ENCODE data around the gene IMMP2L. TPM values are rescaled to one million over a fixed set of nuclear protein-coding genes. Genes with fewer than 3 reads are reported as not detected.

Gene IMMP2L
- total RNA-seq, 1 donor = 8.2 TPM

- no peak overlapping the region for H3K4me3 ChIP-seq (ENCODE audit: low read depth, low read length)
- no peak for TF ChIP-seq CTCF (IDR thresholded peaks at IDR 0.05; ENCODE audit: insufficient read depth, low read depth, low read length)
- no peak for DNase-seq (ENCODE audit: low read depth)
Observed at GRCh38 chr7:111356941-111357340, 205.4 kb downstream of the IMMP2L start.

DNA sequence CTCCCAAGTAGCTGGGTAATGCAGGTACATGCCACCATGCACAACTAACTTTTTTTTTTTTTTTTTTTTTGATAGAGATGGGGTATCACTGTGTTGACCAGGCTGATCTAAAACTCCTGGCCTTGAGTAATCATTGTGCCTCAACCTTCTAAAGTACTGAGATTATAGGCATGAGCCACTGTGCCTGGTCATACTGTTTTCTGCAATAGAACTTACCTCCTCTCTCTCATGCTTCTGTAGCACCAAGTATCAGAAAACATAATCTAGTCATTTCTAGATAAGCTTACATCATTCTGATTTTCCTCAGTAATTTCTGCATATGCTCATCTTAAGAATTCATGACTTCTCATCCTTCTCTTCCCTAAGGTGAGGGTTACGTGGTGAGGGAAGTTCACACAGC, 210.0 kb downstream of the IMMP2L start:
- no peak overlapping the region for H3K4me3 ChIP-seq (ENCODE audit: low read depth, low read length)
- no peak for TF ChIP-seq CTCF (IDR thresholded peaks at IDR 0.05; ENCODE audit: insufficient read depth, low read depth, low read length)
- no peak for DNase-seq (ENCODE audit: low read depth)

GRCh38 chr7:111346219-111346618, 216.1 kb downstream of the IMMP2L start:
- no peak overlapping the region for H3K4me3 ChIP-seq (ENCODE audit: low read depth, low read length)
- TF ChIP-seq CTCF (IDR thresholded peaks at IDR 0.05; ENCODE audit: insufficient read depth, low read depth, low read length) = no peak
- DNase-seq (ENCODE audit: low read depth) = no peak

DNA sequence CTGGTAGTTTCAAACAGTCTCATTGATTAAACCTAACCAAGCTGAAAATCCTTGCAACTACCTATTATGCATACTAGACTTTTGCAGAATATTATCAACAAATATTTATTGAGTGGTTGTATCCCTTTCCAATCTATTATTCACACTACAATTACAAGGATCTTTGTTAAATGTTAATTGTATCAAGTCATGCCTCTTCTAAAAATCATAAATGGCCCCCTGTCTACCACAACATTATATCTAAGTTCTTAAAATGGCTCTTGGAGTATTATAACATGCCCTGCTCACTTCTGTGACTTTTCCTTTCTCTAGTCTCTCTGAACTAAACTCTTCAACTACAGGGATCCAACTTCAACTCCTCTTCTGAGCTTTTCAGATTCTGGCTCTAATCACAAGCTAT, 219.3 kb downstream of the IMMP2L start:
- no peak for DNase-seq (ENCODE audit: low read depth)
- no peak for TF ChIP-seq CTCF (IDR thresholded peaks at IDR 0.05; ENCODE audit: insufficient read depth, low read depth, low read length)

DNA sequence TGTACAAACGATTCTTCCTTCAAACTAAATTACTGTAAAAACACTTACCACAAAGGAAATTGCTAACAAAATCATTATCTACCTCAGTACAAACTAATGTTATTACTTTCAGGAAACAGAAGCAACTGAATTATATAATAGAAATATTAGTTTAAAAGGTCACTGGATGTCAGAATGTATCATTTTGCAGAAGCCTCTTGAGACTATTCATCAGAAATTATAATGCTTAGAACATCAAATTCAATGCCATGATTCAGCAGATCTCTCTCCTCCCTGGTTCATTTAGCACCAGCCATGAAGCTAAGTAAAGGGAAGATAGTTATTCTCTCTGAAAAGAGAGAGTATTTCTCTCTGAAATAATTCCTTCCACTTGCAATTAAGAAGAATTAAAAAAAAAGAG, 223.3 kb downstream of the IMMP2L start:
- DNase-seq (ENCODE audit: low read depth) = no peak
- no peak for TF ChIP-seq CTCF (IDR thresholded peaks at IDR 0.05; ENCODE audit: insufficient read depth, low read depth, low read length)
- H3K4me3 ChIP-seq (ENCODE audit: low read depth, low read length) = no peak overlapping the region

More for the DNA sequence above, 219.3 kb downstream of the IMMP2L start:
- H3K4me3 ChIP-seq (ENCODE audit: low read depth, low read length) = no peak overlapping the region

DNA sequence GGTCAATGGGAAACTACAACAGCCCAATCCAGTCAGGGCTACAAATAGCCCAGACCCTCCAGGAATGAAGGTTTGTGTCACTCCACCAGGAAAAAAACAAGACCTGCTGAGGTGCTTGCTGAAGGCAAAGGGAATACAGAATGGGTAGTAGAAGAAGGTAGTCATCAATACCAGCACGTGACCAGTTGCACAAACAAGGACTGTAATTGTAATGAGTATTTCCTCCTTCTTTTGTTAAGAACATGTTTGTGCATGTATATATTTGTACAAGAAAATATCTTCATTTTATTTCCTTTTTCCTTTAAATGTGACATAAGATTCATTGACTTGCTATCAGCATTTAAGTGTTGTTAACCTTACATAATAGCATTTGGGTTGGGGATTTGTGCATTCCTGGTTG, 229.3 kb downstream of the IMMP2L start:
- DNase-seq (ENCODE audit: low read depth) = no peak
- H3K4me3 ChIP-seq (ENCODE audit: low read depth, low read length) = no peak overlapping the region
- TF ChIP-seq CTCF (IDR thresholded peaks at IDR 0.05; ENCODE audit: insufficient read depth, low read depth, low read length) = no peak

DNA sequence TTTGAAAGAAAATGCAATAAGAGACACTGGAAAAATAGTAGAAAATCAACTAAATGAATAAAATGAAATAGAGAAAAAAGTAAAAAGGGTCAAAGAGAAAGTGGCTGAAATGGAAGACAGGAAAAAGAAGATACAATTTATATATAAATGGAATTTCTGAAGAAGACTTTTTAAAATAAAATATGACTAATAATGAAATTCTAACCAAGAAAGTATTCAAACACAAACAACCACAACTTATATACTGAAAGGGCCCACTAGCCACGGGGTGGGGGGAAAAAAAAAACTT, 232.1 kb downstream of the IMMP2L start:
- no peak for DNase-seq (ENCODE audit: low read depth)
- no peak overlapping the region for H3K4me3 ChIP-seq (ENCODE audit: low read depth, low read length)
- no peak for TF ChIP-seq CTCF (IDR thresholded peaks at IDR 0.05; ENCODE audit: insufficient read depth, low read depth, low read length)

Measured in fibroblast of villous mesenchyme (primary cell).